Stimulated activated CD4-positive, alpha-beta T cell treated with anti-CD3 and anti-CD28 coated beads, Interleukin-12 subunit alpha, Interleukin-12 subunit beta, amount 100 ng/mL, for 24 hours (primary cell): Measurements from ENCODE around the gene CEPT1.

ENCODE experiments used
- DNase-seq, 2 experiments: peaks; one replicate each; pipeline ENCODE4 v3.0.0-alpha.2; 2020; ENCODE audit warnings: low read depth in 2 of 2

Gene CEPT1

GRCh38 chr1:111145963-111146768 lies 6.1 kb downstream of the CEPT1 start:
- DNase-seq, result no peak

GRCh38 chr1:111147948-111148347 lies 7.9 kb downstream of the CEPT1 start:
- DNase-seq, result no peak

GRCh38 chr1:111148376-111148881 lies 8.4 kb downstream of the CEPT1 start:
- DNase-seq, result no peak

- no peak for DNase-seq
Measured at GRCh38 chr1:111151838-111152237, 11.8 kb downstream of the CEPT1 start.

- no peak for DNase-seq
Measured at GRCh38 chr1:111154021-111154999, 14.3 kb downstream of the CEPT1 start.

- no peak for DNase-seq
Measured at GRCh38 chr1:111157431-111157830, 17.4 kb downstream of the CEPT1 start.

- DNase-seq, result no peak
Measured at GRCh38 chr1:111161843-111162487, 21.9 kb downstream of the CEPT1 start.

- DNase-seq, result no peak
Measured at GRCh38 chr1:111162488-111162880, 22.5 kb downstream of the CEPT1 start.

- DNase-seq, result no peak
Measured at GRCh38 chr1:111163363-111163762, 23.3 kb downstream of the CEPT1 start.

- DNase-seq, result no peak
Measured at GRCh38 chr1:111164151-111164550, 24.1 kb downstream of the CEPT1 start.

- DNase-seq, result no peak
Measured at GRCh38 chr1:111172463-111172862, 32.4 kb downstream of the CEPT1 start.

GRCh38 chr1:111174070-111174469 lies 34.0 kb downstream of the CEPT1 start:
- no peak for DNase-seq

GRCh38 chr1:111175349-111175748 lies 35.3 kb downstream of the CEPT1 start:
- no peak for DNase-seq

GRCh38 chr1:111176678-111177077 lies 36.7 kb downstream of the CEPT1 start:
- no peak for DNase-seq

GRCh38 chr1:111179968-111180533 lies 40.0 kb downstream of the CEPT1 start:
- no peak for DNase-seq

- no peak for DNase-seq
Measured at GRCh38 chr1:111182052-111182451, 42.0 kb downstream of the CEPT1 start.

GRCh38 chr1:111183308-111184069 lies 43.5 kb downstream of the CEPT1 start:
- no peak for DNase-seq

GRCh38 chr1:111184663-111185062 lies 44.6 kb downstream of the CEPT1 start:
- no peak for DNase-seq

- DNase-seq, result no peak
Measured at GRCh38 chr1:111190931-111191451, 51.0 kb downstream of the CEPT1 start.

- DNase-seq, result no peak
Measured at GRCh38 chr1:111191496-111191895, 51.5 kb downstream of the CEPT1 start.

- DNase-seq, result no peak
Measured at GRCh38 chr1:111192074-111192473, 52.1 kb downstream of the CEPT1 start.
